Measurements from ENCODE around the gene FTSJ1.

DNA sequence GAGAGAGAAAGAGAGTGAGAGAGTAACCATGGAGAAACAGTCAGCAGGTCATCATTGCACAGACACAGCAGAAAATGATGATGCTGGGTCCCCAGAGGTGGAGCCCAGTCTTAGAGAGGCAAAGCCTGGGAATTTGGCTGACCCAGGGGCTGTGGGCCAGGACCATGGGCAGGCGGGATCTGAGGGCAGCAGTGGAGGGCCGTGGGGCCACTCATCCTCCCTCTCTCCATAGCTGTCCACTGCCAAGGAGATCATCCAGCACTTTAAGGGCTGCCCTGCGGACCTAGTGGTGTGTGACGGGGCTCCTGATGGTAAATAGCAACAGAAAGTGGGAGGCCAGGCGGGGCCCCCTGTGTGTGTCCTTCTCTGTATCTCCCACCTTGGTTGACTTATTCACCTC is 2.8 kb downstream of the FTSJ1 start:
- TF ChIP-seq CTCF (conservative IDR thresholded peaks at IDR 0.05; ENCODE audit: low read depth in 2 of 2) (no peak), JUNB (IDR thresholded peaks at IDR 0.05; ENCODE audit: unreplicated experiment) (no peak), POLR2AphosphoS5 (IDR thresholded peaks at IDR 0.05; ENCODE audit: low read depth) (no peak), NANOG (IDR thresholded peaks at IDR 0.05; ENCODE audit: borderline replicate concordance) (no peak), EZH2phosphoT487 (IDR thresholded peaks at IDR 0.05; ENCODE audit: unreplicated experiment) (no peak)
